HS-27A (cell line): ENCODE measurements around the gene GCLC.

Experiments
- DNase-seq: peaks from one replicate; pipeline ENCODE4 v3.0.0-alpha.2; 2012; ENCODE audit warnings: low read depth, missing footprints

Gene GCLC

GRCh38 chr6:53524455-53524815, 20.5 kb downstream of the GCLC start:
- DNase-seq = no peak

GRCh38 chr6:53523511-53524454, 21.1 kb downstream of the GCLC start:
- no peak for DNase-seq

GRCh38 chr6:53520320-53520928, 24.5 kb downstream of the GCLC start:
- no peak for DNase-seq

- no peak for DNase-seq
These were observed 26.0 kb downstream of the GCLC start for GRCh38 chr6:53518862-53519261.

- no peak for DNase-seq
These were observed 27.9 kb downstream of the GCLC start for GRCh38 chr6:53517021-53517420.

GRCh38 chr6:53514677-53515076, 30.2 kb downstream of the GCLC start:
- no peak for DNase-seq

- DNase-seq = no peak
These were observed 31.4 kb downstream of the GCLC start for GRCh38 chr6:53513519-53513966.

GRCh38 chr6:53513056-53513455, 31.8 kb downstream of the GCLC start:
- DNase-seq = no peak

- DNase-seq = no peak
These were observed 32.3 kb downstream of the GCLC start for GRCh38 chr6:53512626-53513025.

- DNase-seq = no peak
These were observed 34.2 kb downstream of the GCLC start for GRCh38 chr6:53510746-53511145.

GRCh38 chr6:53506872-53507271, 38.0 kb downstream of the GCLC start:
- DNase-seq = no peak

GRCh38 chr6:53504512-53504911, 40.4 kb downstream of the GCLC start:
- DNase-seq = no peak

- DNase-seq = no peak
These were observed 41.8 kb downstream of the GCLC start for GRCh38 chr6:53503060-53503459.

- no peak for DNase-seq
These were observed 43.5 kb downstream of the GCLC start for GRCh38 chr6:53501432-53501831.

GRCh38 chr6:53500095-53500494, 44.8 kb downstream of the GCLC start:
- no peak for DNase-seq

- no peak for DNase-seq
These were observed 45.8 kb downstream of the GCLC start for GRCh38 chr6:53499094-53499493.

- DNase-seq = no peak
These were observed 46.3 kb downstream of the GCLC start for GRCh38 chr6:53498649-53499048.

- no peak for DNase-seq
These were observed 47.0 kb downstream of the GCLC start for GRCh38 chr6:53497905-53498304.

GRCh38 chr6:53496797-53497375, 48.0 kb downstream of the GCLC start:
- DNase-seq = no peak

GRCh38 chr6:53495506-53496499, 49.1 kb downstream of the GCLC start:
- DNase-seq = no peak

- no peak for DNase-seq
These were observed 50.8 kb downstream of the GCLC start for GRCh38 chr6:53494076-53494475.

- DNase-seq = no peak
These were observed 51.3 kb downstream of the GCLC start for GRCh38 chr6:53493635-53494025.
